Lower lobe of right lung (tissue), 2 donors: ENCODE results near the gene ZBTB40. TPM values are rescaled to one million over a fixed set of nuclear protein-coding genes. Genes with fewer than 3 reads are reported as not detected.

Source experiments
- ATAC-seq, 2 donors: fragments of 200-7000 bp; cut with Tn5 transposase; one replicate each; pipeline ENCODE4 v1.9.1; 2020 to 2022; ENCODE audit warnings: mild to moderate bottlenecking in 2 of 2, moderate library complexity in 2 of 2
- DNase-seq: peaks from one replicate; pipeline ENCODE4 v3.0.0-alpha.2; 2020
- H3K27ac ChIP-seq: fragments of 200-600 bp; one replicate; pipeline ENCODE4 v1.8.0; 2022
- H3K27me3 ChIP-seq: fragments of 200-600 bp; one replicate; pipeline ENCODE4 v1.8.0; 2022; ENCODE audit warnings: low read depth
- H3K36me3 ChIP-seq: fragments of 200-600 bp; one replicate; pipeline ENCODE4 v1.8.0; 2022; ENCODE audit warnings: mild to moderate bottlenecking
- H3K4me1 ChIP-seq: fragments of 200-600 bp; one replicate; pipeline ENCODE4 v1.8.0; 2022
- H3K4me3 ChIP-seq: fragments of 200-600 bp; one replicate; pipeline ENCODE4 v1.8.0; 2022; ENCODE audit warnings: mild to moderate bottlenecking
- H3K9me3 ChIP-seq: fragments of 200-600 bp; one replicate; pipeline ENCODE4 v1.8.0; 2022
- CTCF ChIP-seq: fragments of 200-600 bp; IDR thresholded peaks from one replicate; pipeline ENCODE4 v1.8.0; 2022; ENCODE audit warnings: antibody characterized with exemption, mild to moderate bottlenecking
- intact Hi-C: fragments of 100-400 bp; cut with DNase I; formaldehyde crosslinking; loops from one replicate; pipeline ENCODE4 v1.11.0; 2022
- total RNA-seq: library from RNA; stranded (reverse); fragmentation: NEBNext Ultra II Directional; extraction: Animal tissue kit (Norgen Biotek cat#: 25700); gene quantifications from one replicate; pipeline ENCODE4 v1.2.1, GENCODE V29; 2021
- donor health status: DM: no; HTN: yes; CAD: no; lungs with severe emphysema.

ZBTB40 gene
- total RNA-seq, 1 donor from 2014 or later = 25.3 TPM

- Histone ChIP-seq H3K27ac (no peak overlapping the region), H3K27me3 (peaks cover 28% of the 10 kb centered on the region), H3K9me3 (no peaks in the 10 kb centered on the region), H3K4me1 (no peaks in the 10 kb centered on the region), H3K4me3 (no peak overlapping the region), H3K36me3 (no peaks in the 10 kb centered on the region)
- ATAC-seq (no peak), DNase-seq (no peak)
- no peak for TF ChIP-seq CTCF
- intact Hi-C loops = no loop called here
These were observed 93.5 kb downstream of the ZBTB40 start for GRCh38 chr1:22545141-22545540.

- no peak for TF ChIP-seq CTCF
- H3K9me3 ChIP-seq = no peaks in the 10 kb centered on the region
- ATAC-seq (no peak), DNase-seq (no peak)
- H3K4me1 ChIP-seq = no peaks in the 10 kb centered on the region
- no peak overlapping the region for H3K4me3 ChIP-seq
- H3K27me3 ChIP-seq = peaks cover 47% of the 10 kb centered on the region
- H3K36me3 ChIP-seq = no peaks in the 10 kb centered on the region
- intact Hi-C loops = no loop called here
- no peak overlapping the region for H3K27ac ChIP-seq
These were observed 95.7 kb downstream of the ZBTB40 start for GRCh38 chr1:22547186-22547817.

- no peak overlapping the region for H3K27ac ChIP-seq
- DNase-seq (no peak), ATAC-seq (no peak)
- no peaks in the 10 kb centered on the region for H3K36me3 ChIP-seq
- no peaks in the 10 kb centered on the region for H3K9me3 ChIP-seq
- intact Hi-C loops = no loop called here
- peaks cover 52% of the 10 kb centered on the region for H3K27me3 ChIP-seq
- no peaks in the 10 kb centered on the region for H3K4me1 ChIP-seq
- H3K4me3 ChIP-seq = no peak overlapping the region
- TF ChIP-seq CTCF = no peak
These were observed 96.3 kb downstream of the ZBTB40 start for GRCh38 chr1:22547818-22548462.

GRCh38 chr1:22550021-22550420 lies 98.4 kb downstream of the ZBTB40 start:
- intact Hi-C loops = no loop called here
- H3K36me3 ChIP-seq = no peaks in the 10 kb centered on the region
- ATAC-seq (no peak), DNase-seq (no peak)
- peaks cover 57% of the 10 kb centered on the region for H3K27me3 ChIP-seq
- no peak for TF ChIP-seq CTCF
- no peak overlapping the region for H3K27ac ChIP-seq
- no peak overlapping the region for H3K4me3 ChIP-seq
- H3K4me1 ChIP-seq = no peaks in the 10 kb centered on the region
- no peaks in the 10 kb centered on the region for H3K9me3 ChIP-seq

- intact Hi-C loops = no loop called here
- H3K4me1 ChIP-seq = no peaks in the 10 kb centered on the region
- H3K36me3 ChIP-seq = no peaks in the 10 kb centered on the region
- H3K4me3 ChIP-seq = no peak overlapping the region
- DNase-seq (no peak), ATAC-seq (no peak)
- peaks cover 62% of the 10 kb centered on the region for H3K27me3 ChIP-seq
- no peak overlapping the region for H3K27ac ChIP-seq
- no peak for TF ChIP-seq CTCF
- H3K9me3 ChIP-seq = no peaks in the 10 kb centered on the region
These were observed 99.9 kb downstream of the ZBTB40 start for GRCh38 chr1:22551591-22551990.
